Measurements from ENCODE around the gene CAD. TPM values are rescaled to one million over a fixed set of nuclear protein-coding genes. Genes with fewer than 3 reads are reported as not detected.

CAD gene
- total RNA-seq, 1 experiment from 2014 or later = 86.4 TPM

DNA sequence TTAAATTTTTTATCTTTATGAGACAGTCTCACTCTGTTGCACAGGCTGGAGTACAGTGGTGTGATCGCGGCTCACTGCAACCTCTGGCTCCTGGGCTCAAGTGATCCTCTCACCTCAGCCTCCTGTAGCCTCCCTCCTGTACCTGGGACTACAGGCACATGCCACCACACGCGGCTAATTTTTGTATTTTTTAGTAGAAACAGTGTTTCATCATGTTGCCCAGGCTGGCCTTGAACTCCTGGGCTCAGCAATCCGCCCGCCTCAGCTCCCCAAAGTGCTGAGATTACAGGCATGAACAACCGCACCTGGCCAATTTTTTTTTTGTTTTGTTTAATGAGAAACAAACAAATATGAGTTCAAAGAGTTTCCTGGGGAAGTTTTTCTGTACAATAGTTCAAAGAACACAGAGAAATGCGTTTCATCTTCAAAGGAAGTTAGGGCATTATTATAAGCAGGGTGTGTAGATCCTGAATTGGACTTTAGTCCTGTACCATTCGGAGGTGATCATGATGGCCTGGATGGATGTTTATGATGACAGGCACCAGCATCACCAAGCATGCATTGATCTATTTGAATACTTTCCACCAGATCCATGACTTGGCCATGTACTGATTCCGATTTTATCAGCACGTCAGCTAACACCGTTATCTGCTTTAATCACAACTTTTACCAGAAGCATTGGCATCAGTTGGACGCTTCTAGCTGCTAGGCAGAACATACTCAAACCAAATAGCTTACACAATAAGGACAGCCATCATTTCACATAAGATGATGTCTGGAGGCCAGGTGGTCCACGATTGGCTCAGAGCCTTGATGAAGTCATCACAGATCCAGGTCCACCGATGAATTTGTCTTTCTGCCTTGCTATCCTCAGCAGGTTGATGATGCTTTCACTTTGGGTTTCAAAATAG is 39.5 kb upstream of the CAD start:
- Mint-ChIP-seq H3K4me1 (ENCODE audit: low read depth, unreplicated experiment) (peaks cover 8% of the 10 kb centered on the region), H3K27me3 (ENCODE audit: insufficient read depth, unreplicated experiment) (no peaks in the 10 kb centered on the region), H3K36me3 (ENCODE audit: insufficient read depth, unreplicated experiment) (no peaks in the 10 kb centered on the region), H3K4me3 (ENCODE audit: unreplicated experiment) (no peak overlapping the region), H3K27ac (ENCODE audit: unreplicated experiment) (no peak overlapping the region), H3K9me3 (ENCODE audit: unreplicated experiment) (no peaks in the 10 kb centered on the region)
- BruUV-seq (replicated peaks) = no TSS peak
- Histone ChIP-seq H3K27me3 (replicated peaks; ENCODE audit: control insufficient read depth, insufficient read depth, low read length) (no peaks in the 10 kb centered on the region), H3K4me1 (peaks cover 5% of the 10 kb centered on the region), H3K36me3 (ENCODE audit: control insufficient read depth, insufficient read depth, low read length) (no peaks in the 10 kb centered on the region), H3K4me3 (ENCODE audit: low read depth, low read length) (no peak overlapping the region), H3K9me3 (no peaks in the 10 kb centered on the region)
- CTCF ChIA-PET = interaction anchor here (0.9 to 1.0 kb wide), 2 partner anchors 14 to 78 kb away, joined by 3 to 4 read pairs; no protein-coding TSS in a partner anchor
- POLR2A ChIA-PET = no interaction called here
- intact Hi-C loops (cut with micrococcal nuclease; ENCODE audit: unreplicated experiment) = no loop called here
- DNase-seq = peak in 1 of 2 experiments; percentile 29
- no peak for TF ChIP-seq CTCF (IDR thresholded peaks at IDR 0.05; ENCODE audit: insufficient read depth in 1 of 2, low read depth in 1 of 2, low read length in 1 of 2, severe bottlenecking in 1 of 2, unreplicated experiment in 1 of 2)

DNA sequence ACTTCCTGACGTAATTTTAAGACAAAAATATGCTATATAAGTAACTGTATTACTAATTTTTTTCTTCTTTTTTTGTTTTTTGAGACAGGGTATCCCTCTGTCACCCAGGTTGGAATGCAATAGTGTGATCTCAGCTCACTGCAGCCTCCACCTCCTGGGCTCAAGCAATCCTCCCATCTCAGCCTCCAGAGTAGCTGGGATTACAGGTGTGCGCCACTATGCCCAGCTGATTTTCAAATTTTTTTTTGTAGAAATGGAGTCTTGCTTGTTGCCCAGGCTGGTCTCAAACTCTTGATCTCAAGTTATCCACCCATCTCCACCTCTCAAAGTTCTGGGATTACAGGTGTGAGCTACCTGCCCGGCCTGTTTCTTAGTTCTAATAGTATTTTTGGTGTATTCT is 38.7 kb upstream of the CAD start:
- Mint-ChIP-seq H3K27ac (ENCODE audit: unreplicated experiment) (no peak overlapping the region), H3K27me3 (ENCODE audit: insufficient read depth, unreplicated experiment) (no peaks in the 10 kb centered on the region), H3K36me3 (ENCODE audit: insufficient read depth, unreplicated experiment) (no peaks in the 10 kb centered on the region), H3K9me3 (ENCODE audit: unreplicated experiment) (no peaks in the 10 kb centered on the region), H3K4me3 (ENCODE audit: unreplicated experiment) (no peak overlapping the region), H3K4me1 (ENCODE audit: low read depth, unreplicated experiment) (peaks cover 8% of the 10 kb centered on the region)
- ChIA-PET POLR2A (no interaction called here), CTCF (interaction anchor here (1.0 kb wide), 1 partner anchor 13 kb away, joined by 4 read pairs; no protein-coding TSS in a partner anchor)
- Histone ChIP-seq H3K27me3 (replicated peaks; ENCODE audit: control insufficient read depth, insufficient read depth, low read length) (no peaks in the 10 kb centered on the region), H3K4me1 (peaks cover 5% of the 10 kb centered on the region), H3K9me3 (no peaks in the 10 kb centered on the region), H3K4me3 (ENCODE audit: low read depth, low read length) (no peak overlapping the region), H3K36me3 (ENCODE audit: control insufficient read depth, insufficient read depth, low read length) (no peaks in the 10 kb centered on the region)
- TF ChIP-seq CTCF (IDR thresholded peaks at IDR 0.05; ENCODE audit: insufficient read depth in 1 of 2, low read depth in 1 of 2, low read length in 1 of 2, severe bottlenecking in 1 of 2, unreplicated experiment in 1 of 2) = no peak
- intact Hi-C loops (cut with micrococcal nuclease; ENCODE audit: unreplicated experiment) = no loop called here
- DNase-seq = no peak
- BruUV-seq (replicated peaks) = no TSS peak

DNA sequence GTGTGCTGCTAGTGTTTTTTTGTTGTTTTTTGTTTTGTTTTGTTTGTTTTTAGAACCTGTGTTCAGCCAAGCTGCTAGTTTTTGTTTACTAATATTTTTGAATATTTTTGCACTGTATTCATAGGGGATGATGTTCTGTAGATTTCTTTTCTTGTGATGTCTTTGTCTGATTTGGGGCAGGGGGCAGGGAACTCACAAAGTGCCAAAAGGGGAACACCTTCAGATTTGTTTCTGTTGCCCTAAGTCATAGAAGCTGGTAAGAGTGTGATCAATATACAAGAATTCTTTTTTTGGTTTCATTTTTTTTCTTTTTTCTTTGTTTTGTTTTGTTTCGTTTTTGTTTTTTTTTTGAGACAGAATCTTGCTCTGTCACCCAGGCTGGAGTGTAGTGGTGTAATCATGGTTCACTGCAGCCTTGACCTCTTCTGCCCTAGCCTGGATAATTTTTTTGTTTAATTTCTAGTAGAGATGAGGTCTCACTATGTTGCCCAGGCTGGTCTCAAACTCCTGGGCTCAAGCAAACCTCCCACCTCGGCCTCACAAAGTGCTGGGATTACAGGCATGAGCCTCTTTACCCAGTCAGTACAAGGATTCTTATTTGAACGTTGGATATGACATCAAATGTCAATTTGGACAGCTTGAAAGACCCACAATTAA is 37.7 kb upstream of the CAD start:
- Mint-ChIP-seq H3K4me3 (ENCODE audit: unreplicated experiment) (no peak overlapping the region), H3K27ac (ENCODE audit: unreplicated experiment) (no peak overlapping the region), H3K4me1 (ENCODE audit: low read depth, unreplicated experiment) (peaks cover 8% of the 10 kb centered on the region), H3K27me3 (ENCODE audit: insufficient read depth, unreplicated experiment) (no peaks in the 10 kb centered on the region), H3K36me3 (ENCODE audit: insufficient read depth, unreplicated experiment) (no peaks in the 10 kb centered on the region), H3K9me3 (ENCODE audit: unreplicated experiment) (no peaks in the 10 kb centered on the region)
- no TSS peak for BruUV-seq (replicated peaks)
- Histone ChIP-seq H3K9me3 (no peaks in the 10 kb centered on the region), H3K4me1 (peaks cover 5% of the 10 kb centered on the region), H3K4me3 (ENCODE audit: low read depth, low read length) (no peak overlapping the region), H3K27me3 (replicated peaks; ENCODE audit: control insufficient read depth, insufficient read depth, low read length) (no peaks in the 10 kb centered on the region), H3K36me3 (ENCODE audit: control insufficient read depth, insufficient read depth, low read length) (no peaks in the 10 kb centered on the region)
- ChIA-PET POLR2A (interaction anchor here (0.7 kb wide), 1 partner anchor 32 kb away, joined by 15 read pairs; the partner anchor contains the start of gene ATRAID), CTCF (no interaction called here)
- intact Hi-C loops (cut with micrococcal nuclease; ENCODE audit: unreplicated experiment) = no loop called here
- DNase-seq = no peak
- TF ChIP-seq CTCF (IDR thresholded peaks at IDR 0.05; ENCODE audit: insufficient read depth in 1 of 2, low read depth in 1 of 2, low read length in 1 of 2, severe bottlenecking in 1 of 2, unreplicated experiment in 1 of 2) = no peak
